SK-N-SH treated with all-trans-retinoic acid at 6 μM for 48 hours (cell line): Measurements from ENCODE around the gene SNED1.

ENCODE experiments used
- ATAC-seq: fragments of 200-7000 bp; cut with Tn5 transposase; 3 replicates; pipeline ENCODE4 v1.9.1; 2020; ENCODE audit warnings: mild to moderate bottlenecking, moderate library complexity
- ARNTL ChIP-seq: fragments of 450-650 bp; formaldehyde crosslinking; IDR thresholded peaks from 2 replicates; pipeline ENCODE4 v1.5.0; 2020; ENCODE audit warnings: low read depth, mild to moderate bottlenecking, moderate library complexity, borderline replicate concordance
- BACH2 ChIP-seq: fragments of 250-450 bp; sonication (Bioruptor Pico); IDR thresholded peaks from 2 replicates; pipeline ENCODE4 v1.9.0; 2021; ENCODE audit warnings: mild to moderate bottlenecking, borderline replicate concordance
- CSDC2 ChIP-seq: fragments of 250-450 bp; sonication (Bioruptor Pico); IDR thresholded peaks from 2 replicates; pipeline ENCODE4 v1.5.0; 2020; ENCODE audit warnings: mild to moderate bottlenecking, moderate library complexity
- ESRRG ChIP-seq: fragments of 250-450 bp; sonication (Bioruptor Pico); IDR thresholded peaks from 2 replicates; pipeline ENCODE4 v1.6.1; 2021; ENCODE audit warnings: mild to moderate bottlenecking
- ISL1 ChIP-seq: fragments of 250-450 bp; sonication (Bioruptor Pico); IDR thresholded peaks from 2 replicates; pipeline ENCODE4 v2.1.2; 2022; ENCODE audit warnings: mild to moderate bottlenecking, moderate library complexity
- OSR1 ChIP-seq: fragments of 250-450 bp; sonication (Bioruptor Pico); IDR thresholded peaks from 2 replicates; pipeline ENCODE4 v1.8.0; 2022; ENCODE audit warnings: moderate library complexity, mild to moderate bottlenecking, inconsistent platforms
- RARB ChIP-seq: fragments of 250-450 bp; sonication (Bioruptor Pico); IDR thresholded peaks from 2 replicates; pipeline ENCODE4 v1.8.0; 2021; ENCODE audit warnings: mild to moderate bottlenecking, moderate library complexity
- SNAI2 ChIP-seq: fragments of 250-450 bp; sonication (Bioruptor Pico); IDR thresholded peaks from 2 replicates; pipeline ENCODE4 v1.5.0; 2020; ENCODE audit warnings: mild to moderate bottlenecking, moderate library complexity
- TOX ChIP-seq: fragments of 250-450 bp; sonication (Bioruptor Pico); IDR thresholded peaks from 2 replicates; pipeline ENCODE4 v1.8.0; 2021; ENCODE audit warnings: mild to moderate bottlenecking, moderate library complexity, borderline replicate concordance
- ZC3H10 ChIP-seq: fragments of 250-450 bp; sonication (Bioruptor Pico); IDR thresholded peaks from 2 replicates; pipeline ENCODE4 v1.5.1; 2021; ENCODE audit warnings: mild to moderate bottlenecking, moderate library complexity
- ZFP30 ChIP-seq: fragments of 450-650 bp; formaldehyde crosslinking; IDR thresholded peaks from 2 replicates; pipeline ENCODE4 v1.5.0; 2022; ENCODE audit warnings: mild to moderate bottlenecking, moderate library complexity
- ZNF565 ChIP-seq: fragments of 450-650 bp; formaldehyde crosslinking; conservative IDR thresholded peaks from 2 replicates; pipeline ENCODE4 v1.5.0; 2020; ENCODE audit warnings: low read depth, mild to moderate bottlenecking, moderate library complexity
- ZNF70 ChIP-seq: fragments of 450-650 bp; formaldehyde crosslinking; IDR thresholded peaks from 2 replicates; pipeline ENCODE4 v1.5.0; 2020; ENCODE audit warnings: mild to moderate bottlenecking, moderate library complexity
- ZNF8 ChIP-seq: fragments of 450-650 bp; formaldehyde crosslinking; IDR thresholded peaks from 2 replicates; pipeline ENCODE4 v1.5.0; 2020; ENCODE audit warnings: mild to moderate bottlenecking, moderate library complexity
- TF ChIP-seq, protein P1 (sequence below): fragments of 250-450 bp; sonication (Bioruptor Pico); IDR thresholded peaks from 2 replicates; pipeline ENCODE4 v1.8.0; 2021; ENCODE audit warnings: low read depth, mild to moderate bottlenecking, moderate library complexity, borderline replicate concordance
- TF ChIP-seq, protein P2 (sequence below): fragments of 250-450 bp; sonication (Bioruptor Pico); IDR thresholded peaks from 2 replicates; pipeline ENCODE4 v1.5.1; 2021; ENCODE audit warnings: mild to moderate bottlenecking, moderate library complexity
- TF ChIP-seq, protein P3 (sequence below): fragments of 250-450 bp; sonication (Bioruptor Pico); IDR thresholded peaks from 2 replicates; pipeline ENCODE4 v1.5.1; 2020; ENCODE audit warnings: low read depth, mild to moderate bottlenecking, moderate library complexity
- TF ChIP-seq, protein P4 (sequence below): fragments of 250-450 bp; sonication (Bioruptor Pico); IDR thresholded peaks from 2 replicates; pipeline ENCODE4 v1.8.0; 2020; ENCODE audit warnings: mild to moderate bottlenecking, moderate library complexity, borderline replicate concordance
- TF ChIP-seq, protein P5 (sequence below): fragments of 250-450 bp; sonication (Bioruptor Pico); IDR thresholded peaks from 2 replicates; pipeline ENCODE4 v1.5.0; 2020; ENCODE audit warnings: mild to moderate bottlenecking, moderate library complexity

SNED1 gene

DNA sequence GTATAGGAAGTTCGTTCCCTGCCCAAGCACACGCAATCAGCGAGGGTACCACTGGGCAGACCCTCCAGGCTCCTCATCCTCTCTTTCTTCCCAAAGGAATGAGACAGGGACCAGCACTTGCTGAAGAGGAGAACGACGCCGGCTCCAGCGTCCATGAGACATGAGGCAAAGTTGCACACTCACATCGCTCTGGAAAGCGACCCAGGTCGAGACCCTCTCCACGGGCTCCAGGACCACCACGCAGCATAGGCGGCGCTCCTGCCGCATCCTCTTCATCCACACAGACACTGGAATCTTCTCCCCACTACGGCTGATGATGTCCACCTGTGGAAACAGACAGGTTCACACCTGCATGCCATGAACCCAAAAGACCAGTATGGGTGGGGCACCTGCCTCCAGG, 140.1 kb downstream of the SNED1 start:
- no peak for ATAC-seq

DNA sequence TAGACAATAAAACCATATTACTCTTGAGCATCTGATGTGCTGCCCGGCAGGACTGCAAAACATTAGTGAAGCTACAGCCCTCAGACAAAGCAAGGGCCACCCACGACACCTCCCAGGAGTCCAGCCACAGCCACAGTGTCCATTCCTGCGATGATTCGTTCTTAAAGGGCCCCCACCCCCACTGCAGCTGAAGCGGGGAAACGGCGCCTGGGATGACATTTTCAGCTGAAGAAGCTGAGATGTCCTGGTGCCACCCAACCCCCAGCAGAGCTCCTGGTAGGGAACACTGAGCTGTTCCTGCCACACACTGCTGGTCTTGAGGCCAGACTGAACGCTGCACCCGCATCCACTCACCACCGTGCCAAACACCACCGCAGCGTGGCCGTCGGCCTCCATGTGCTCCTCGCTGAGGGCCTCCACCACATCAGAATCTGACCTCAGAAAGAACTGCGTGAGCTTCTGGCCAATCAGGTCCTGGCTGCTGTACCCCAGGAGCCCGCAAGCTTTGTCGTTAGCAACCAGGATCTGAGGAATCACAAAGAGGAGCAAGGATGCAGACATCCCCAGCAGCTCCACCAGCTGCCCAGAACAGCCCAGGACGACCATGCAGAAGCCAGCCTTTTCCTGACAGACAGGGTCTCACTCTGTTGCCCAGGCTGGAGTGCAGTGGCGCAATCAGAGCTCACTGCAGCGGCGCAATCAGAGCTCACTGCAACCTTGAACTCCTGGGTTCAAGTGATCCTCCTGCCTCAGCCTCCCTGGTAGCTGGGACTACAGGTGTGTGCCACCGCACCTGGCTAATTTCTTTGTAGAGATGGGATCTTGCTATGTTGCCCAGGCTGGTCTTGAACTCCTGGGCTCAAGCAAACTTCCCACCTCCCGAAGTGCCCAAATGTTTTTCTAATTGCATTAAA, 141.4 kb downstream of the SNED1 start:
- no peak for TF ChIP-seq OSR1 (CRISPR knock-in tag)
- no peak for TF ChIP-seq ZNF70 (CRISPR knock-in tag)
- TF ChIP-seq, protein P1, sequence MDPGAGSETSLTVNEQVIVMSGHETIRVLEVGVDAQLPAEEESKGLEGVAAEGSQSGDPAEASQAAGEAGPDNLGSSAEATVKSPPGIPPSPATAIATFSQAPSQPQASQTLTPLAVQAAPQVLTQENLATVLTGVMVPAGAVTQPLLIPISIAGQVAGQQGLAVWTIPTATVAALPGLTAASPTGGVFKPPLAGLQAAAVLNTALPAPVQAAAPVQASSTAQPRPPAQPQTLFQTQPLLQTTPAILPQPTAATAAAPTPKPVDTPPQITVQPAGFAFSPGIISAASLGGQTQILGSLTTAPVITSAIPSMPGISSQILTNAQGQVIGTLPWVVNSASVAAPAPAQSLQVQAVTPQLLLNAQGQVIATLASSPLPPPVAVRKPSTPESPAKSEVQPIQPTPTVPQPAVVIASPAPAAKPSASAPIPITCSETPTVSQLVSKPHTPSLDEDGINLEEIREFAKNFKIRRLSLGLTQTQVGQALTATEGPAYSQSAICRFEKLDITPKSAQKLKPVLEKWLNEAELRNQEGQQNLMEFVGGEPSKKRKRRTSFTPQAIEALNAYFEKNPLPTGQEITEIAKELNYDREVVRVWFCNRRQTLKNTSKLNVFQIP = no peak
- no peak for TF ChIP-seq SNAI2 (CRISPR knock-in tag)
- TF ChIP-seq ZC3H10 (CRISPR knock-in tag) = no peak
- no peak for TF ChIP-seq TOX (CRISPR knock-in tag)
- no peak for TF ChIP-seq CSDC2 (CRISPR knock-in tag)
- TF ChIP-seq, protein P2, sequence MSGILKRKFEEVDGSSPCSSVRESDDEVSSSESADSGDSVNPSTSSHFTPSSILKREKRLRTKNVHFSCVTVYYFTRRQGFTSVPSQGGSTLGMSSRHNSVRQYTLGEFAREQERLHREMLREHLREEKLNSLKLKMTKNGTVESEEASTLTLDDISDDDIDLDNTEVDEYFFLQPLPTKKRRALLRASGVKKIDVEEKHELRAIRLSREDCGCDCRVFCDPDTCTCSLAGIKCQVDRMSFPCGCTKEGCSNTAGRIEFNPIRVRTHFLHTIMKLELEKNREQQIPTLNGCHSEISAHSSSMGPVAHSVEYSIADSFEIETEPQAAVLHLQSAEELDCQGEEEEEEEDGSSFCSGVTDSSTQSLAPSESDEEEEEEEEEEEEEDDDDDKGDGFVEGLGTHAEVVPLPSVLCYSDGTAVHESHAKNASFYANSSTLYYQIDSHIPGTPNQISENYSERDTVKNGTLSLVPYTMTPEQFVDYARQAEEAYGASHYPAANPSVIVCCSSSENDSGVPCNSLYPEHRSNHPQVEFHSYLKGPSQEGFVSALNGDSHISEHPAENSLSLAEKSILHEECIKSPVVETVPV (CRISPR knock-in tag) = no peak
- TF ChIP-seq ISL1 = no peak
- no peak for TF ChIP-seq ZFP30 (CRISPR knock-in tag)
- no peak for TF ChIP-seq ESRRG (CRISPR knock-in tag)
- TF ChIP-seq BACH2 (CRISPR knock-in tag) = no peak
- TF ChIP-seq, protein P3, sequence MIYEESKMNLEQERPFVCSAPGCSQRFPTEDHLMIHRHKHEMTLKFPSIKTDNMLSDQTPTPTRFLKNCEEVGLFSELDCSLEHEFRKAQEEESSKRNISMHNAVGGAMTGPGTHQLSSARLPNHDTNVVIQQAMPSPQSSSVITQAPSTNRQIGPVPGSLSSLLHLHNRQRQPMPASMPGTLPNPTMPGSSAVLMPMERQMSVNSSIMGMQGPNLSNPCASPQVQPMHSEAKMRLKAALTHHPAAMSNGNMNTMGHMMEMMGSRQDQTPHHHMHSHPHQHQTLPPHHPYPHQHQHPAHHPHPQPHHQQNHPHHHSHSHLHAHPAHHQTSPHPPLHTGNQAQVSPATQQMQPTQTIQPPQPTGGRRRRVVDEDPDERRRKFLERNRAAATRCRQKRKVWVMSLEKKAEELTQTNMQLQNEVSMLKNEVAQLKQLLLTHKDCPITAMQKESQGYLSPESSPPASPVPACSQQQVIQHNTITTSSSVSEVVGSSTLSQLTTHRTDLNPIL (CRISPR knock-in tag) = no peak
- no peak for TF ChIP-seq ZNF8 (CRISPR knock-in tag)
- no peak for TF ChIP-seq ZNF565 (CRISPR knock-in tag)
- TF ChIP-seq ARNTL (CRISPR knock-in tag) = no peak
- TF ChIP-seq, protein P4, sequence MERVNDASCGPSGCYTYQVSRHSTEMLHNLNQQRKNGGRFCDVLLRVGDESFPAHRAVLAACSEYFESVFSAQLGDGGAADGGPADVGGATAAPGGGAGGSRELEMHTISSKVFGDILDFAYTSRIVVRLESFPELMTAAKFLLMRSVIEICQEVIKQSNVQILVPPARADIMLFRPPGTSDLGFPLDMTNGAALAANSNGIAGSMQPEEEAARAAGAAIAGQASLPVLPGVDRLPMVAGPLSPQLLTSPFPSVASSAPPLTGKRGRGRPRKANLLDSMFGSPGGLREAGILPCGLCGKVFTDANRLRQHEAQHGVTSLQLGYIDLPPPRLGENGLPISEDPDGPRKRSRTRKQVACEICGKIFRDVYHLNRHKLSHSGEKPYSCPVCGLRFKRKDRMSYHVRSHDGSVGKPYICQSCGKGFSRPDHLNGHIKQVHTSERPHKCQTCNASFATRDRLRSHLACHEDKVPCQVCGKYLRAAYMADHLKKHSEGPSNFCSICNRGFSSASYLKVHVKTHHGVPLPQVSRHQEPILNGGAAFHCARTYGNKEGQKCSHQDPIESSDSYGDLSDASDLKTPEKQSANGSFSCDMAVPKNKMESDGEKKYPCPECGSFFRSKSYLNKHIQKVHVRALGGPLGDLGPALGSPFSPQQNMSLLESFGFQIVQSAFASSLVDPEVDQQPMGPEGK (CRISPR knock-in tag) = no peak
- no peak for ATAC-seq

More for the DNA sequence above, 140.1 kb downstream of the SNED1 start:
- no peak for TF ChIP-seq ESRRG (CRISPR knock-in tag)
- no peak for TF ChIP-seq CSDC2 (CRISPR knock-in tag)
- TF ChIP-seq RARB (CRISPR knock-in tag) = no peak
- TF ChIP-seq ZC3H10 (CRISPR knock-in tag) = no peak
- no peak for TF ChIP-seq ZNF70 (CRISPR knock-in tag)
- TF ChIP-seq, all 23 proteins: peak for 0

DNA sequence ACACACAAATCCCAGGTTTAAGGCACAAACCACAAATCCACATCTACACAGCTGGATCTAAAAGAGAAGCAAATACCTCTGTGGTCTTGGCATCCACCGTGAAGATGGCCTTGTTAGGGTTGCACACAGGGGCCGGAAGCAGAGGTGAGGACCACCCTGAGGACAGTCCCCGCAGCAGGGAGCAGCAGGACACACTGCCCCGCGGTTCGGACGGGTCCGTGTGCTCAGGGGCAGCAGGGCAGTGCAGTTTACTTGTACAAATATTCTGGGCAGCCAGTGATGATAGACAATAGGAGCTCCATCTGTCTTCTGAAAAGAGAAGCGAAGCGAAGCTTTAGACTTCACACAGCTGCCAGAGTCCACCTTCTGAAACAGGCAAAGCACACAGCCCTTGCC, 142.0 kb downstream of the SNED1 start:
- no peak for TF ChIP-seq ZC3H10 (CRISPR knock-in tag)
- TF ChIP-seq RARB (CRISPR knock-in tag) = no peak
- TF ChIP-seq OSR1 (CRISPR knock-in tag) = no peak
- no peak for TF ChIP-seq ZNF8 (CRISPR knock-in tag)
- TF ChIP-seq, protein P5, sequence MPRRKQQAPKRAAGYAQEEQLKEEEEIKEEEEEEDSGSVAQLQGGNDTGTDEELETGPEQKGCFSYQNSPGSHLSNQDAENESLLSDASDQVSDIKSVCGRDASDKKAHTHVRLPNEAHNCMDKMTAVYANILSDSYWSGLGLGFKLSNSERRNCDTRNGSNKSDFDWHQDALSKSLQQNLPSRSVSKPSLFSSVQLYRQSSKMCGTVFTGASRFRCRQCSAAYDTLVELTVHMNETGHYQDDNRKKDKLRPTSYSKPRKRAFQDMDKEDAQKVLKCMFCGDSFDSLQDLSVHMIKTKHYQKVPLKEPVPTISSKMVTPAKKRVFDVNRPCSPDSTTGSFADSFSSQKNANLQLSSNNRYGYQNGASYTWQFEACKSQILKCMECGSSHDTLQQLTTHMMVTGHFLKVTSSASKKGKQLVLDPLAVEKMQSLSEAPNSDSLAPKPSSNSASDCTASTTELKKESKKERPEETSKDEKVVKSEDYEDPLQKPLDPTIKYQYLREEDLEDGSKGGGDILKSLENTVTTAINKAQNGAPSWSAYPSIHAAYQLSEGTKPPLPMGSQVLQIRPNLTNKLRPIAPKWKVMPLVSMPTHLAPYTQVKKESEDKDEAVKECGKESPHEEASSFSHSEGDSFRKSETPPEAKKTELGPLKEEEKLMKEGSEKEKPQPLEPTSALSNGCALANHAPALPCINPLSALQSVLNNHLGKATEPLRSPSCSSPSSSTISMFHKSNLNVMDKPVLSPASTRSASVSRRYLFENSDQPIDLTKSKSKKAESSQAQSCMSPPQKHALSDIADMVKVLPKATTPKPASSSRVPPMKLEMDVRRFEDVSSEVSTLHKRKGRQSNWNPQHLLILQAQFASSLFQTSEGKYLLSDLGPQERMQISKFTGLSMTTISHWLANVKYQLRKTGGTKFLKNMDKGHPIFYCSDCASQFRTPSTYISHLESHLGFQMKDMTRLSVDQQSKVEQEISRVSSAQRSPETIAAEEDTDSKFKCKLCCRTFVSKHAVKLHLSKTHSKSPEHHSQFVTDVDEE (CRISPR knock-in tag) = no peak

More for the DNA sequence above, 142.0 kb downstream of the SNED1 start:
- ATAC-seq = no peak
